IPS-18c (cell line): ENCODE measurements around the gene HBE1.
"Not testable (repeated sequence)": the region's sequence is repeated elsewhere in the genome, so short reads cannot be mapped to it uniquely, and the experiment has no call there.

Experiments
- H3K4me3 ChIP-seq: 2 replicates; pipeline ENCODE4 v1.7.0; 2013; ENCODE audit warnings: low read depth, mild to moderate bottlenecking, low read length, moderate library complexity; ENCODE audit not compliant: insufficient read depth
- H3K9me3 ChIP-seq: one replicate; pipeline ENCODE4 v1.6.1; 2013; ENCODE audit warnings: mild to moderate bottlenecking, low read length, moderate library complexity; ENCODE audit not compliant: control insufficient read depth, insufficient read depth

Gene HBE1

DNA sequence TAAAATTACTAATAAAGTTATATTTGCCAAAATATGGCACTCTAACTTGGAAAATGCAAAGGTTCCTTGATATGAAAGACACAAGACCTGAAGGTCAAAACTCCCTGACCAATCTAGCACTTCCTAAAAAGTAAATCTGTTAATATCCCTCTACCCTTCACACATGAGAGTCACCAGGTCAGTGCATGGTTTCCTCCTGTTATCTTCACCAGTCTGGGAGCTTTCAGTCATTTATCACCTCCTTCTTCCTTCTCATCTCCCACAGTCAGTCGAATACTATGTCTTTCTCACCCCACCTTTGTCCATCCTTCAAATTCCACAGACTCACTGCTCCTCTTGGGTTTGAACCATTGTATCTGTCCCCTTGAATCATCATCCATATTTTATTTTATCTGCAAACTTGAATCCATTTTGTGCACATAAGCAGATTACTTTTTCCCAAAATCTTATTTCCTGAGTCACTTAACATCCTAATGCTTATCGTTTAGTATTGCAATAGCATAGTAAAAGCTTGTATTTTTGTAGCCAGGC is 2.6 kb downstream of the HBE1 start:
- Histone ChIP-seq H3K4me3 (no peak overlapping the region), H3K9me3 (no peaks in the 10 kb centered on the region)

DNA sequence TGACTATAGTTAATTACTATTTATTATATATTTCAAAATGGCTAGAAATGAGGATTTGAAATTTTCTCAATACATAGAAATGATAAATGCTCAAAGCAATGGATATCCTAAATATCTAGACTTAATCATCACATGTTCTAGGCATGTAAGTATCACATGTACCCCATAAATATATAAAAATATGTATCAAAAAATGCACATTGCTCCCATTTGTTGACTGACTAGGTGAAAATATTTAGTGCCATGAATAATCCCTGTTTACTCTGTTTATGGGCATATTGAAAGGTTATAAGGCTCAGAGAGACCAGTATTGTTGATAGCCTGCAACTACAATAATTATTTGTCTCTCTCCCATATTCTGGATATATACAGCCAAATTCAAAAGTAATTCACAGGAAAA is 3.1 kb downstream of the HBE1 start:
- no peaks in the 10 kb centered on the region for H3K9me3 ChIP-seq
- no peak overlapping the region for H3K4me3 ChIP-seq

DNA sequence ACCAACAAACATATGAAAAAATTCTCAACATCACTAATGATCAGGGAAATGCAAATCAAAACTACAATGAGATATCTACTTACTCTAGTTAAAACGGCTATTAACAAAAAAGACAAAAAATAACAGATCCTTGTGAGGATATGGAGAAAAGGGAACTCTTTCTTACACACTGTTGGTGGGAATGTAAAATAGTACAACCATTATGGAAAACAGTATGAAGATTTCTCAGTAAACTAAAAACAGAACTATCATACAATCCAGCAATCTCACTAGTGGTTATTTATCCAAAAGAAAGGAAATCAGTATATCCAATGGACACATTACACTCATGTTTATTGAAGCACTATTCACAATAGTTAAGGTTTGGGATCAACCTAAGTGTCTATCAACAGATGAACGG is 3.9 kb downstream of the HBE1 start:
- Histone ChIP-seq H3K4me3 (no peak overlapping the region), H3K9me3 (no peaks in the 10 kb centered on the region)

DNA sequence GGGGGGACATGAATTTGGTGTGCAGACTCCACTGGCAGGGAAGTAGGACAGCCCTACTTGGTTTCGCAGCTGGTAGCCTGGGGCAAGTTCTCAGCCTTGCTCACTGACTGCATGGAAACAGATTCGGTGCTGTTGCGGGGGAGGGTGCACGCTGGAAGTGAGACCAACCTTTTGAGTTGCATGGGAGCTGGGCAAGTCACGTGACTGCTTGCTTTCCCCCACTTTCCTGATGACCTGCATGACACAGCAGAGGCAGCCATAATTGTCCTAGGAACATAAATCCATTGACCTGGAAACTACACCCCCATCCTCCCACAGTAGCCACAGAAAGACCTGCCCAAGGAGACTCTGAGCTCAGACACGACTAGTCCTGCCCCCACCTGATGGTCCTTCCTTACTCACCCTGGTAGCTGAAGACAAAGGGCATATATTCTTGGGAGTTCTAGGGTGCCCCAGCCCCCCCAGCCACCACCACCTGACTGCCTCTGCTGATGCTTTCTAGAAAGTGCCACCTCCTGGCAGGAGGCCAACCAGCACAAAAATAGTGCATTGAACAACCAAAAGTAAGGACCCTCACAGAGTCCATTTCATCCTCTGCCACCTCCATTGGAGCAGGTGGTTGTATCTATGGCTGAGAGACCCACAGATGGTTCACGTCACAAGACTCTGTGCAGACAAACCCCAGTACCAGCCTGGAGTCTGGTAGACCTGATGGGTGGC is 11.0 kb downstream of the HBE1 start:
- Histone ChIP-seq H3K9me3 (no peaks in the 10 kb centered on the region), H3K4me3 (no peak overlapping the region)

DNA sequence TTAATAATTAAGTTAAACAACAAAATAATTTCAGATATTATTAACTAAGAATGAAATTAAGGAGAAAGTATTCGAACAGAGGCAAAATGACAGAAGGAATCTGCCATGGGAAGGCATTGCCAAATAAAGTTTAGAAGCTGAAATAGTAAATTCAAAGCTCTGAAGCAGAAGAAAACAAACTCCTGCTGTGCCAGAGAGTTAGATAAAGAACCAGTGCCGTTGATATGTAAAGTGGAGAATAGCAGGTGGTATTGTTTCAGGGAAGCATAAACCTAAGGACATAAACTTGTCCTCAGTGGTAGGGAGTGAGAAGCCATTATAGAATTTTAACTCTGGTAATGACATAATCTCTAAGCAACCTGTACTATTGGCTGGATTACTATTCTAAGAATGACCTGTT is 12.4 kb downstream of the HBE1 start:
- Histone ChIP-seq H3K4me3 (no peak overlapping the region), H3K9me3 (no peaks in the 10 kb centered on the region)

DNA sequence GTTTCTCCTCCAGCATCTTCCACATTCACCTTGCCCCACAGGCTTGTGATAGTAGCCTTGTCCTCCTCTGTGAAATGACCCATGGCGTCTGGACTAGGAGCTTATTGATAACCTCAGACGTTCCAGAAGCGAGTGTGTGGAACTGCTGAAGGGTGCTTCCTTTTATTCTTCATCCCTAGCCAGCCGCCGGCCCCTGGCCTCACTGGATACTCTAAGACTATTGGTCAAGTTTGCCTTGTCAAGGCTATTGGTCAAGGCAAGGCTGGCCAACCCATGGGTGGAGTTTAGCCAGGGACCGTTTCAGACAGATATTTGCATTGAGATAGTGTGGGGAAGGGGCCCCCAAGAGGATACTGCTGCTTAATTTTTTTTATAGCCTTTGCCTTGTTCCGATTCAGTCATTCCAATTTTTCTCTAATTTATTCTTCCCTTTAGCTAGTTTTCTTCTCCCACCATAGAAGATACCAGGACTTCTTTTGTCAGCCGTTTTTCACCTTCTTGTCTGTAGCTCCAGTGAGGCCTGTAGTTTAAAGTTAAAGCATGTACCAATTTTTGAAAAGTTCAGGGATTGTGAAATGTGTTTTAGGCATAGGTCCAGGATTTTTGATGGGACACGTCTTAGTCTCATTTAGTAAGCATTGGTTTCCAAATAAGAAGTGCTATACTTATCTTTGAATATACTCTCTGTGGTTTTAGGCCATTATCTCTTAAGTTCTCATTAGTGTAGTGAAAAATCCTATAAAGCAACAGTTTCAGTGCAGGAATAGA is 14.9 kb downstream of the HBE1 start, which contains the start of gene HBG2:
Gene HBG2 (minus strand): TSS at position 136 of the 768 bp plus-strand sequence. CDS start 53 bp downstream, at position 83.
- H3K4me3 ChIP-seq = not testable (repeated sequence)

DNA sequence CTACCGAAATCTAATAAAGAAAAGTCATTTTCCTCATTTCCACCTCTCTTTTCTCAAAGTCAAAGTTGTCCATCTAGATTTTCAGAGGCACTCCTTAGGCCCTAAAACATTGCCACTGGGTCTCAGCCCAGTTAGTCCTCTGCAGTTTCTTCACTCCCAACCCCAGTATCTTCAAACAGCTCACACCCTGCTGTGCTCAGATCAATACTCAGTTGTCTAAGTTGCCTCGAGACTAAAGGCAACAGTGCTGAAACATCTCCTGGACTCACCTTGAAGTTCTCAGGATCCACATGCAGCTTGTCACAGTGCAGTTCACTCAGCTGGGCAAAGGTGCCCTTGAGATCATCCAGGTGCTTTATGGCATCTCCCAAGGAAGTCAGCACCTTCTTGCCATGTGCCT is 15.7 kb downstream of the HBE1 start:
- not testable (repeated sequence) for H3K4me3 ChIP-seq, H3K9me3 ChIP-seq

More for the DNA sequence above, 14.9 kb downstream of the HBE1 start, which contains the start of gene HBG2:
- H3K9me3 ChIP-seq = not testable (repeated sequence)

DNA sequence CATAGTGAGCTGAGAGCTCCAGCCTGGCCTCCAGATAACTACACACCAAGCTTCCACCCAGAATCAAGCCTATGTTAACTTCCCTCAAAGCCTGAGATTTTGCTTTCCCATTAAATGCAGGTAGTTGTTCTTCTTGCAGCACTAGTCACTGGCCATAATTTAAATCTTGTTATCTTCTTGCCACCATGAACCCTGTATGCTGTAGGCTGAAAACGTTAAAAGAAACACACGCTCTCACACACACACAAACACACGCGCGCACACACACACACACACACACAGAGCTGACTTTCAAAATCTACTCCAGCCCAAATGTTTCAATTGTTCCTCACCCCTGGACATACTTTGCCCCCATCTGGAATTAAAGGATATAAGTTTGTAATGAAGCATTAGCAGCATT is 16.3 kb downstream of the HBE1 start:
- not testable (repeated sequence) for H3K4me3 ChIP-seq, H3K9me3 ChIP-seq

DNA sequence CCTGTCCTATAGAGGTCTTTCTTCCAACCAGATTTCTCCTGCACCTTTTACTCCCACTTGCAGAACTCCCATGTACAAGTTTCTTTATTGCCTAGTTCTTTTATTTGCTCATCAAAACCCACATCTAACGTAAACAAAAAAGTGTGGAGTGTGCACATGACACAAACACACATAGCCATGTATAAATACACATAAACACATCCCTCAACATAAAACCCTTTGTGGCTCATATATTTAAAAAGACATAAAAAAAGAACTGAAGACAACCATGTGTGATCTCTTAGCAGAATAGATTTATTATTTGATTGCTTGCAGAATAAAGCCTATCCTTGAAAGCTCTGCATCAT is 16.9 kb downstream of the HBE1 start:
- Histone ChIP-seq H3K9me3 (no peaks in the 10 kb centered on the region), H3K4me3 (no peak overlapping the region)

DNA sequence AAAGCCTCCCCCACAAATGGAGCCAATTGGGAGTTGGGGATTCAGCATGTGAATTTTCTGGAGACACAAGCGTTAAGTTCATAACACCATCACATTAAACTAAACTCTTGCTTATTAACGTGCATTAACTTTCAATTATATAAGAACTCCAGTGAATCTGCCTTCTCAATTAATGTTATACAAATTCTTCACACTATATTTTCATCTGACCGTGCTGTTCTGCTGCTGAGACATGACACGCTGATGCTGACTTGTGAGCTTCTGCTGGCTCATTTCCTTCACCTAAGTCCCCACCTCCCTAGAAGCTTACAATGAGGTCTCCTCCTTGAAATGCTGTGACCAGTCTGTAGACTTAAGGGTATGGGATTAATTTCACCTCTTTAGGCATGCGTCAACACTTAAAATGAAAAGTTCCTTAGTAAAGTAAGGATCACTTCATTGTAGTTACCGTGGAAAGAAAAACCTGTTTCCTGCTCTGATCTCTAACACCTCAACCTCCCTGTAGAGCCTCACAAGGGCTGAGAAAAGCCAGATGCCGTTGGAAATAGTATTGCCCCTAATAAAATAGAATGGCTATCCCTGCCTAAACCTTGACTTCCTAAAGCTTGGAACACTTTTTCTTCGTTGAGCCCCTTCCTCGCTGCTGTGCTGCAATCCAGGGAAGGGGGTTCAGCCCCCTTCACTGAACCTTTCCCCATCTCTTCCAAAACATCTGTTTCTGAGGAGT is 17.4 kb downstream of the HBE1 start:
- no peak overlapping the region for H3K4me3 ChIP-seq
- no peaks in the 10 kb centered on the region for H3K9me3 ChIP-seq

DNA sequence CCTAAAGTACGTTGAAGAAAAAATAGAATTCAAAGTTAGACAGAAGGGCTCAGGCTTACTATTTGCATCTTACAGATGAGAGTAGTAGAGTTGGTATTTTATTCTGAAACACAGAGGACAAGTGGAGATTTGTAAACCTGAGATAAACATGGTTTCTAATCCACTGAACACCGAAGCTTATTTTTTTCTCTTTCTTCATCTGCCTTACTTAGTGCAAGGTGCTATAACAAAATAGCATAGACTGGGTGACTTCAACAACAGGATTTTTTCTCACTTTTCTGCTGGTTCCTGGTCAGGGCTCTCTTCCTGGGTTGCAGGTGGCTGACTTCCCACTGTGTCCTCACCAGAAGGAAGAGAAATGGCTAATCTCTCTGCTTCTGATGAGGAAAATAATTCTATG is 18.0 kb downstream of the HBE1 start:
- no peaks in the 10 kb centered on the region for H3K9me3 ChIP-seq
- H3K4me3 ChIP-seq = no peak overlapping the region

DNA sequence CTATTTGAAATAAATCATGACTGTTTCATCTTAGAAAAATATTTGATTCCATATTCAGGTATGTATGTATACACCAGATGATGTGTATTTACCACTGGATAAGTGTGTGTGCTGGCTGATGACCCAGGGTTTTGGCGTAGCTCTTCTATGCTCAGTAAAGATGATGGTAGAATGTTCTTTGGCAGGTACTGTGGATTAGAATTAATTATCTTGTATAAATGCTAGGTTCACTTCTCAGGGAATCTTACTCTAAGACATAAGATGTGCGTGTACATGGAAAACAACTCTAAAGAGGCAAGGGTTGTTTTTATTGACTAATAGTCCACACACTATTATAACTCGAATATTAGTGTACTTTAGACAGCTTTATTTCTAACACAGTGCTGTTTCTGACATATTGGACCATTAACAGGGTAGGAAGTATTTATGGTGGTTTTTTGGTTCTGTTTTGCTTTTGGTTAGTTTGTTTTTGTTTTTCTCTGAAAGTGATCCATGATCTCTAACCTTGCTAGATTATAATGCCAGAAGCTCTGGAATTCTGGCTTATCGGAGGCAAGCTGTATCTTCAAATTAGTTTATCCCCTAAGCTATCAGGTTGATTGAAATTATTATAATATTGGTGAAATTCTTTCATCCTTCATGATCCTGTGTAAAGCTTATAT is 19.1 kb downstream of the HBE1 start:
- no peaks in the 10 kb centered on the region for H3K9me3 ChIP-seq
- no peak overlapping the region for H3K4me3 ChIP-seq

DNA sequence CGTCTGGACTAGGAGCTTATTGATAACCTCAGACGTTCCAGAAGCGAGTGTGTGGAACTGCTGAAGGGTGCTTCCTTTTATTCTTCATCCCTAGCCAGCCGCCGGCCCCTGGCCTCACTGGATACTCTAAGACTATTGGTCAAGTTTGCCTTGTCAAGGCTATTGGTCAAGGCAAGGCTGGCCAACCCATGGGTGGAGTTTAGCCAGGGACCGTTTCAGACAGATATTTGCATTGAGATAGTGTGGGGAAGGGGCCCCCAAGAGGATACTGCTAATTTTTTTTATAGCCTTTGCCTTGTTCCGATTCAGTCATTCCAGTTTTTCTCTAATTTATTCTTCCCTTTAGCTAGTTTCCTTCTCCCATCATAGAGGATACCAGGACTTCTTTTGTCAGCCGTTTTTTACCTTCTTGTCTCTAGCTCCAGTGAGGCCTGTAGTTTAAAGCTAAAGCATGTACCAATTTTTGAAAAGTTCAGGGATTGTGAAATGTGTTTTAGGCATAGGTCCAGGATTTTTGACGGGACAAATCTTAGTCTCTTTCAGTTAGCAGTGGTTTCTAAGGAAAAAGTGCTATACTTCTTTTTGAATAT is 19.8 kb downstream of the HBE1 start, which contains the start of gene HBG1:
Gene HBG1 (minus strand): TSS at position 51 of the 590 bp plus-strand sequence. CDS start 53 bp downstream, outside the sequence.
- not testable (repeated sequence) for H3K4me3 ChIP-seq, H3K9me3 ChIP-seq

DNA sequence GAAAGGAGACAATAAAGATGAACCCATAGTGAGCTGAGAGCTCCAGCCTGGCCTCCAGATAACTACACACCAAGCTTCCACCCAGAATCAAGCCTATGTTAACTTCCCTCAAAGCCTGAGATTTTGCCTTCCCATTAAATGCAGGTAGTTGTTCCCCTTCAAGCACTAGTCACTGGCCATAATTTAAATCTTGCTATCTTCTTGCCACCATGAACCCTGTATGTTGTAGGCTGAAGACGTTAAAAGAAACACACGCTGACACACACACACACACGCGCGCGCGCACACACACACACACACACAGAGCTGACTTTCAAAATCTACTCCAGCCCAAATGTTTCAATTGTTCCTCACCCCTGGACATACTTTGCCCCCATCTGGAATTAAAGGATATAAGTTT is 21.2 kb downstream of the HBE1 start:
- H3K4me3 ChIP-seq, H3K9me3 ChIP-seq: not testable (repeated sequence)

DNA sequence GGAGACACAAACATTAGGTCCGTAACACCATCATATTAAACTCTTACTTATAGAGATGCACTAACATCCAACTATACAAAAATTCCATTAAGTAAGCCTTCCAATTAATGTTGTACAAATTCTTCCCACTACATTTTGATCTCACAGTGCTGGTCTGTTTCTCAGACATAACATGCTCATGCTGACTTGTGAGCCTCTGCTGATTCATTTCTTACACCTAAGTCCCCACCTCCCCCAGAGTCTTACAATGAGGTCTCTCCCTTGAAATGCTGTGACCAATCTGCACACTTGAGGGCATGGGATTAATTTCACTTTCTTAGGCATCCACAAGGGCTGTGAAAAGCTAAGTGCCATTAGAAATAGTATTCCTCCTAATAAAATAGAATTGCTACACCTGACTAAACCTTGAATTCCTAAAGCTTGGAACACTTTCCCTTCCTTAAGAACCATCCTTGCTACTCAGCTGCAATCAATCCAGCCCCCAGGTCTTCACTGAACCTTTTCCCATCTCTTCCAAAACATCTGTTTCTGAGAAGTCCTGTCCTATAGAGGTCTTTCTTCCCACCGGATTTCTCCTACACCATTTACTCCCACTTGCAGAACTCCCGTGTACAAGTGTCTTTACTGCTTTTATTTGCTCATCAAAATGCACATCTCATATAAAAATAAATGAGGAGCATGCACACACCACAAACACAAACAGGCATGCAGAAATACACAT is 22.1 kb downstream of the HBE1 start:
- Histone ChIP-seq H3K4me3 (no peak overlapping the region), H3K9me3 (no peaks in the 10 kb centered on the region)

DNA sequence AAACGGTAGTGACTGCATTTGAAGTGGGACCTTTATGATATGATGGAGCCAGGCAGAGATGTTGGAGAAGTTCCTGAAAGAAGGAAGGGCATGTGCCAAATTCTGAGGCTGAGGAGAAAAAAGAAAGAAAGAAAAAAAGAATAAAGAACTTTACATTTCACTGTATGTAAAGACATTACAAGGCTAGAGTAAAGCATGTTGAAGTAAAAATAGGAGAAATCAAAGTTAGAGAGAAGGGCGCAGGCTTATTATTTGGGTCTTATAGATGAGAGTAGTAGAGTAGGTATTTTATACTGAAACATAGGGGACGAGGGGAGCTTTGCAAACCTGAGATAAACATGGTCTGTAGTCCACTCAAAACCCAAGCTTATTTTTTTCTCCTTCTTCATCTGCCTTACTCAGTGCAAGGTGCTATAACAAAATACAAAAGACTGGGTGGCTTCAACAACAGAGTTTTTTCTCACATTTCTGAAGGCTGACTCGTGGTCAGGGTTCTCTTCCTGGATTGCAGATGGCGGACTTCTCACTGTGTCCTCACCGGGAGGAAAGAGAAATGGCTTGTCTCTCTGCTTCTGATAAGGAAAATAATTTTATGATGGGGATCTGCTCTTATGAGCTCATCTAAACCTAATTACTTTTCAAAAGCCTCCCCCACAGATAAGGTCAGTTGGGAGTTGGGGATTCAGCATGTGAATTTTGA is 22.8 kb downstream of the HBE1 start:
- H3K4me3 ChIP-seq = no peak overlapping the region
- no peaks in the 10 kb centered on the region for H3K9me3 ChIP-seq
